ENCODE data around the gene ERFE.
"Not testable (repeated sequence)": the region's sequence is repeated elsewhere in the genome, so short reads cannot be mapped to it uniquely, and the experiment has no call there.

Gene ERFE

GRCh38 chr2:238170386-238171071 is 11.8 kb downstream of the ERFE start:
- H3K79me2 ChIP-seq (ENCODE audit: insufficient read depth, low read length), result no peaks in the 10 kb centered on the region
- DNase-seq (no peak), ATAC-seq (ENCODE audit: insufficient read depth, low read depth) (no peak)
- no peaks in the 10 kb centered on the region for H3K9me3 ChIP-seq (ENCODE audit: insufficient read depth, low read length, severe bottlenecking)
- H3K4me1 ChIP-seq (ENCODE audit: insufficient read depth, low read length), result no peaks in the 10 kb centered on the region
- H4K20me1 ChIP-seq (ENCODE audit: insufficient read depth, low read length), result peaks cover 28% of the 10 kb centered on the region
- no peak overlapping the region for H3K4me2 ChIP-seq (ENCODE audit: insufficient read depth, low read length)
- H3K4me3 ChIP-seq (ENCODE audit: low read depth in 1 of 2, low read length in 2 of 2), result no peak overlapping the region
- no peak overlapping the region for H3K9ac ChIP-seq (ENCODE audit: low read depth, low read length)
- TF ChIP-seq CTCF (IDR thresholded peaks at IDR 0.05; ENCODE audit: borderline replicate concordance, extremely low read depth, low read length, poor library complexity, severe bottlenecking) (no peak), EZH2 (IDR thresholded peaks at IDR 0.05; ENCODE audit: borderline replicate concordance, low read depth, low read length, severe bottlenecking) (no peak)
- H3K27ac ChIP-seq (ENCODE audit: low read length), result no peak overlapping the region
- H2AFZ ChIP-seq (ENCODE audit: low read depth, low read length), result no peak overlapping the region
- peaks cover 73% of the 10 kb centered on the region for H3K36me3 ChIP-seq (ENCODE audit: insufficient read depth, low read length)
- H3K27me3 ChIP-seq (ENCODE audit: insufficient read depth, low read length, poor library complexity), result no peaks in the 10 kb centered on the region

DNA sequence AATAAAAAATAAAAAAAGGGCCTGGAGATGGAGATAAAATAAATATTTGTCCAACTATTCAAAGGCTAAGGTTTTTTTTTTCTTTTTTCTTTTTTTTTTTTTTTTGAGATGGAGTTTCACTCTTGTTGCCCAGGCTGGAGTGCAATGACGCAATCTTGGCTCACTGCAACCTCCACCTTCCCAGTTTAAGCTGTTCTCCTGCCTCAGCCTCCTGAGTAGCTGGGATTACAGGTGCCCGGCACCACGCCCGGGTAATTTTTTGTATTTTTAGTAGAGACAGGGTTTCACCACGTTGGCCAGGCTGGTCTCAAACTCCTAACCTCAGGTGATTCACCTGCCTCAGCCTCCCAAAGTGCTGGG is 12.3 kb downstream of the ERFE start:
- not testable (repeated sequence) for H3K9ac ChIP-seq (ENCODE audit: low read depth, low read length); ATAC-seq (ENCODE audit: insufficient read depth, low read depth); H3K79me2 ChIP-seq (ENCODE audit: insufficient read depth, low read length); H3K27ac ChIP-seq (ENCODE audit: low read length); DNase-seq; H3K4me3 ChIP-seq (ENCODE audit: low read depth in 1 of 2, low read length in 2 of 2); H3K4me1 ChIP-seq (ENCODE audit: insufficient read depth, low read length); H3K9me3 ChIP-seq (ENCODE audit: insufficient read depth, low read length, severe bottlenecking); H3K27me3 ChIP-seq (ENCODE audit: insufficient read depth, low read length, poor library complexity); H2AFZ ChIP-seq (ENCODE audit: low read depth, low read length); H3K4me2 ChIP-seq (ENCODE audit: insufficient read depth, low read length)
- Histone ChIP-seq H4K20me1 (ENCODE audit: insufficient read depth, low read length) (peaks cover 28% of the 10 kb centered on the region), H3K36me3 (ENCODE audit: insufficient read depth, low read length) (peaks cover 77% of the 10 kb centered on the region)

GRCh38 chr2:238171575-238172187 is 12.9 kb downstream of the ERFE start:
- no peak overlapping the region for H3K27ac ChIP-seq (ENCODE audit: low read length)
- no peak overlapping the region for H2AFZ ChIP-seq (ENCODE audit: low read depth, low read length)
- H3K4me2 ChIP-seq (ENCODE audit: insufficient read depth, low read length), result no peak overlapping the region
- no peak for ATAC-seq (ENCODE audit: insufficient read depth, low read depth)
- H4K20me1 ChIP-seq (ENCODE audit: insufficient read depth, low read length), result peaks cover 28% of the 10 kb centered on the region
- no peaks in the 10 kb centered on the region for H3K9me3 ChIP-seq (ENCODE audit: insufficient read depth, low read length, severe bottlenecking)
- no peak for DNase-seq
- TF ChIP-seq CTCF (IDR thresholded peaks at IDR 0.05; ENCODE audit: borderline replicate concordance, extremely low read depth, low read length, poor library complexity, severe bottlenecking) (no peak), EZH2 (IDR thresholded peaks at IDR 0.05; ENCODE audit: borderline replicate concordance, low read depth, low read length, severe bottlenecking) (no peak)
- no peaks in the 10 kb centered on the region for H3K4me1 ChIP-seq (ENCODE audit: insufficient read depth, low read length)
- peaks cover 81% of the 10 kb centered on the region for H3K36me3 ChIP-seq (ENCODE audit: insufficient read depth, low read length)
- no peaks in the 10 kb centered on the region for H3K27me3 ChIP-seq (ENCODE audit: insufficient read depth, low read length, poor library complexity)
- H3K4me3 ChIP-seq (ENCODE audit: low read depth in 1 of 2, low read length in 2 of 2), result no peak overlapping the region
- no peaks in the 10 kb centered on the region for H3K79me2 ChIP-seq (ENCODE audit: insufficient read depth, low read length)
- no peak overlapping the region for H3K9ac ChIP-seq (ENCODE audit: low read depth, low read length)

GRCh38 chr2:238172439-238172838 is 13.7 kb downstream of the ERFE start:
- H2AFZ ChIP-seq (ENCODE audit: low read depth, low read length), result no peak overlapping the region
- no peaks in the 10 kb centered on the region for H3K79me2 ChIP-seq (ENCODE audit: insufficient read depth, low read length)
- peaks cover 89% of the 10 kb centered on the region for H3K36me3 ChIP-seq (ENCODE audit: insufficient read depth, low read length)
- H3K4me3 ChIP-seq (ENCODE audit: low read depth in 1 of 2, low read length in 2 of 2), result no peak overlapping the region
- no peak overlapping the region for H3K9ac ChIP-seq (ENCODE audit: low read depth, low read length)
- H3K4me1 ChIP-seq (ENCODE audit: insufficient read depth, low read length), result no peaks in the 10 kb centered on the region
- H3K27me3 ChIP-seq (ENCODE audit: insufficient read depth, low read length, poor library complexity), result no peaks in the 10 kb centered on the region
- DNase-seq (no peak), ATAC-seq (ENCODE audit: insufficient read depth, low read depth) (no peak)
- TF ChIP-seq EZH2 (IDR thresholded peaks at IDR 0.05; ENCODE audit: borderline replicate concordance, low read depth, low read length, severe bottlenecking) (no peak), CTCF (IDR thresholded peaks at IDR 0.05; ENCODE audit: borderline replicate concordance, extremely low read depth, low read length, poor library complexity, severe bottlenecking) (no peak)
- H3K4me2 ChIP-seq (ENCODE audit: insufficient read depth, low read length), result no peak overlapping the region
- H3K9me3 ChIP-seq (ENCODE audit: insufficient read depth, low read length, severe bottlenecking), result no peaks in the 10 kb centered on the region
- peaks cover 25% of the 10 kb centered on the region for H4K20me1 ChIP-seq (ENCODE audit: insufficient read depth, low read length)
- no peak overlapping the region for H3K27ac ChIP-seq (ENCODE audit: low read length)
